ENCODE results near the gene MTOR. TPM values are rescaled to one million over a fixed set of nuclear protein-coding genes. Genes with fewer than 3 reads are reported as not detected.
"Not testable (repeated sequence)": the region's sequence is repeated elsewhere in the genome, so short reads cannot be mapped to it uniquely, and the experiment has no call there.

The MTOR gene
- total RNA-seq, 2 experiments from 2014 or later = 38.5 to 39.0 TPM

GRCh38 chr1:11273595-11274234 is 11.4 kb upstream of the MTOR start:
- Mint-ChIP-seq H3K27ac (peak overlapping the region; percentile 85), H3K27me3 (ENCODE audit: low read depth) (no peaks in the 10 kb centered on the region), H3K36me3 (ENCODE audit: low read depth) (peaks cover 21% of the 10 kb centered on the region), H3K4me3 (peak overlapping the region; percentile 94), H3K4me1 (ENCODE audit: low read depth) (peaks cover 38% of the 10 kb centered on the region), H3K9me3 (no peaks in the 10 kb centered on the region)
- intact Hi-C loops (cut with micrococcal nuclease) = loop anchor here (1.0 kb wide), 2 partner anchors 8 to 11 kb away; partner anchors contain the start of gene MTOR
- no peak for DNase-seq
- CTCF ChIA-PET = no interaction called here

GRCh38 chr1:11272832-11273594 is 10.7 kb upstream of the MTOR start, which contains the start of gene UBIAD1:
TSS of gene UBIAD1 (plus strand) at chr1:11273198. CDS start at chr1:11273532, 334 bp downstream.
- no peaks in the 10 kb centered on the region for H3K9me3 Mint-ChIP-seq
- H3K4me3 Mint-ChIP-seq = peak within 1 kb of the TSS; percentile 94
- H3K4me1 Mint-ChIP-seq (ENCODE audit: low read depth) = peaks cover 33% of the 10 kb centered on the region
- H3K36me3 Mint-ChIP-seq (ENCODE audit: low read depth) = peaks cover 21% of the 10 kb centered on the region
- H3K27ac Mint-ChIP-seq = peak within 1 kb of the TSS; percentile 85
- H3K27me3 Mint-ChIP-seq (ENCODE audit: low read depth) = no peaks in the 10 kb centered on the region
- DNase-seq = peak; percentile 91
- CTCF ChIA-PET = interaction anchor here (0.7 kb wide), 1 partner anchor 239 kb away, joined by 3 read pairs; no protein-coding TSS in a partner anchor
- intact Hi-C loops (cut with micrococcal nuclease) = loop anchor here (1.0 kb wide), 2 partner anchors 8 to 11 kb away; partner anchors contain the start of gene MTOR

- H3K9me3 Mint-ChIP-seq = no peaks in the 10 kb centered on the region
- CTCF ChIA-PET = interaction anchor here (0.7 kb wide), 1 partner anchor 238 kb away, joined by 3 read pairs; no protein-coding TSS in a partner anchor
- H3K27ac Mint-ChIP-seq = no peak overlapping the region
- intact Hi-C loops (cut with micrococcal nuclease) = no loop called here
- peak overlapping the region; percentile 48 for H3K4me3 Mint-ChIP-seq
- DNase-seq = no peak
- H3K36me3 Mint-ChIP-seq (ENCODE audit: low read depth) = peaks cover 19% of the 10 kb centered on the region
- no peaks in the 10 kb centered on the region for H3K27me3 Mint-ChIP-seq (ENCODE audit: low read depth)
- H3K4me1 Mint-ChIP-seq (ENCODE audit: low read depth) = peaks cover 29% of the 10 kb centered on the region
Measured at GRCh38 chr1:11272544-11272831, 10.1 kb upstream of the MTOR start.

- CTCF ChIA-PET = interaction anchor here (1.1 kb wide), 1 partner anchor 25 kb away, joined by 3 read pairs; no protein-coding TSS in a partner anchor
- H3K9me3 Mint-ChIP-seq; H3K27ac Mint-ChIP-seq; DNase-seq; H3K27me3 Mint-ChIP-seq (ENCODE audit: low read depth); H3K4me3 Mint-ChIP-seq; intact Hi-C loops (cut with micrococcal nuclease); H3K36me3 Mint-ChIP-seq (ENCODE audit: low read depth); H3K4me1 Mint-ChIP-seq (ENCODE audit: low read depth): not testable (repeated sequence)
Measured at GRCh38 chr1:11267350-11268337, 5.3 kb upstream of the MTOR start.

- intact Hi-C loops (cut with micrococcal nuclease) = no loop called here
- no peaks in the 10 kb centered on the region for H3K9me3 Mint-ChIP-seq
- H3K36me3 Mint-ChIP-seq (ENCODE audit: low read depth) = peaks cover 3% of the 10 kb centered on the region
- CTCF ChIA-PET = interaction anchor here (0.6 kb wide), 1 partner anchor 231 kb away, joined by 5 read pairs; no protein-coding TSS in a partner anchor
- H3K4me1 Mint-ChIP-seq (ENCODE audit: low read depth) = peaks cover 10% of the 10 kb centered on the region
- no peaks in the 10 kb centered on the region for H3K27me3 Mint-ChIP-seq (ENCODE audit: low read depth)
- no peak for DNase-seq
- no peak overlapping the region for H3K27ac Mint-ChIP-seq
- no peak overlapping the region for H3K4me3 Mint-ChIP-seq
Measured at GRCh38 chr1:11266268-11267074, 4.1 kb upstream of the MTOR start.

GRCh38 chr1:11256299-11256698 is 6.1 kb downstream of the MTOR start:
- Mint-ChIP-seq H3K27me3 (ENCODE audit: low read depth) (no peaks in the 10 kb centered on the region), H3K9me3 (no peaks in the 10 kb centered on the region), H3K36me3 (ENCODE audit: low read depth) (peaks cover 33% of the 10 kb centered on the region), H3K4me1 (ENCODE audit: low read depth) (peaks cover 10% of the 10 kb centered on the region), H3K27ac (no peak overlapping the region), H3K4me3 (no peak overlapping the region)
- intact Hi-C loops (cut with micrococcal nuclease) = no loop called here
- DNase-seq = no peak
- CTCF ChIA-PET = no interaction called here

GRCh38 chr1:11253226-11253625 is 9.1 kb downstream of the MTOR start:
- DNase-seq = no peak
- H3K27me3 Mint-ChIP-seq (ENCODE audit: low read depth) = no peaks in the 10 kb centered on the region
- peaks cover 44% of the 10 kb centered on the region for H3K36me3 Mint-ChIP-seq (ENCODE audit: low read depth)
- intact Hi-C loops (cut with micrococcal nuclease) = no loop called here
- H3K4me3 Mint-ChIP-seq = no peak overlapping the region
- H3K9me3 Mint-ChIP-seq = no peaks in the 10 kb centered on the region
- H3K4me1 Mint-ChIP-seq (ENCODE audit: low read depth) = no peaks in the 10 kb centered on the region
- CTCF ChIA-PET = interaction anchor here (0.8 kb wide), 1 partner anchor 29 kb away, joined by 3 read pairs; no protein-coding TSS in a partner anchor
- no peak overlapping the region for H3K27ac Mint-ChIP-seq

- DNase-seq = no peak
- CTCF ChIA-PET = interaction anchor here (0.8 kb wide), 1 partner anchor 29 kb away, joined by 3 read pairs; no protein-coding TSS in a partner anchor
- no peaks in the 10 kb centered on the region for H3K4me1 Mint-ChIP-seq (ENCODE audit: low read depth)
- no peak overlapping the region for H3K27ac Mint-ChIP-seq
- no peaks in the 10 kb centered on the region for H3K9me3 Mint-ChIP-seq
- intact Hi-C loops (cut with micrococcal nuclease) = no loop called here
- no peak overlapping the region for H3K4me3 Mint-ChIP-seq
- no peaks in the 10 kb centered on the region for H3K27me3 Mint-ChIP-seq (ENCODE audit: low read depth)
- peaks cover 42% of the 10 kb centered on the region for H3K36me3 Mint-ChIP-seq (ENCODE audit: low read depth)
Measured at GRCh38 chr1:11252538-11252937, 9.8 kb downstream of the MTOR start.

- DNase-seq = no peak
- Mint-ChIP-seq H3K4me3 (no peak overlapping the region), H3K9me3 (no peaks in the 10 kb centered on the region), H3K27ac (no peak overlapping the region), H3K27me3 (ENCODE audit: low read depth) (no peaks in the 10 kb centered on the region), H3K36me3 (ENCODE audit: low read depth) (peaks cover 25% of the 10 kb centered on the region), H3K4me1 (ENCODE audit: low read depth) (no peaks in the 10 kb centered on the region)
- intact Hi-C loops (cut with micrococcal nuclease) = no loop called here
- CTCF ChIA-PET = no interaction called here
Measured at GRCh38 chr1:11248169-11248568, 14.2 kb downstream of the MTOR start.

GRCh38 chr1:11245904-11246719 is 16.2 kb downstream of the MTOR start:
- no peak overlapping the region for H3K4me3 Mint-ChIP-seq
- H3K27me3 Mint-ChIP-seq (ENCODE audit: low read depth) = no peaks in the 10 kb centered on the region
- peaks cover 17% of the 10 kb centered on the region for H3K36me3 Mint-ChIP-seq (ENCODE audit: low read depth)
- H3K4me1 Mint-ChIP-seq (ENCODE audit: low read depth) = no peaks in the 10 kb centered on the region
- intact Hi-C loops (cut with micrococcal nuclease) = no loop called here
- H3K9me3 Mint-ChIP-seq = no peaks in the 10 kb centered on the region
- DNase-seq = no peak
- no peak overlapping the region for H3K27ac Mint-ChIP-seq
- CTCF ChIA-PET = interaction anchor here (1.5 to 1.8 kb wide), 2 partner anchors 12 to 396 kb away, joined by 3 to 5 read pairs; no protein-coding TSS in a partner anchor

- H3K27me3 Mint-ChIP-seq (ENCODE audit: low read depth) = no peaks in the 10 kb centered on the region
- no peak for DNase-seq
- no peak overlapping the region for H3K27ac Mint-ChIP-seq
- H3K36me3 Mint-ChIP-seq (ENCODE audit: low read depth) = peaks cover 13% of the 10 kb centered on the region
- intact Hi-C loops (cut with micrococcal nuclease) = no loop called here
- H3K9me3 Mint-ChIP-seq = no peaks in the 10 kb centered on the region
- H3K4me3 Mint-ChIP-seq = no peak overlapping the region
- CTCF ChIA-PET = interaction anchor here (0.6 to 1.8 kb wide), 2 partner anchors 68 to 397 kb away, joined by 3 to 5 read pairs; no protein-coding TSS in a partner anchor
- H3K4me1 Mint-ChIP-seq (ENCODE audit: low read depth) = no peaks in the 10 kb centered on the region
Measured at GRCh38 chr1:11245248-11245647, 17.1 kb downstream of the MTOR start.

Measured in activated naive CD4-positive, alpha-beta T cell treated with anti-CD3 and anti-CD28 coated beads for 36 hours (primary cell).